Right lobe of liver (tissue), 4 donors: ENCODE measurements around the gene TACSTD2.

Source experiments
- CTCF ChIP-seq, 4 donors: fragments of 200-600 bp in 3 of 4; fragments of 450-650 bp in 1 of 4; IDR thresholded peaks; one replicate each; pipeline versions ENCODE4 v1.5.1 to v1.8.0; 2016 to 2022; ENCODE audit warnings: antibody characterized with exemption in 4 of 4, mild to moderate bottlenecking in 2 of 4
- POLR2A ChIP-seq: fragments of 450-650 bp; IDR thresholded peaks from one replicate; pipeline ENCODE4 v1.6.1; 2017; ENCODE audit warnings: antibody characterized with exemption, mild to moderate bottlenecking
- donor health status: DM: no; HTN: no; CAD: no.
- donor health status: DM: no; HTN: no; CAD: no.
- donor health status: DM: no; HTN: yes; CAD: no.

DNA sequence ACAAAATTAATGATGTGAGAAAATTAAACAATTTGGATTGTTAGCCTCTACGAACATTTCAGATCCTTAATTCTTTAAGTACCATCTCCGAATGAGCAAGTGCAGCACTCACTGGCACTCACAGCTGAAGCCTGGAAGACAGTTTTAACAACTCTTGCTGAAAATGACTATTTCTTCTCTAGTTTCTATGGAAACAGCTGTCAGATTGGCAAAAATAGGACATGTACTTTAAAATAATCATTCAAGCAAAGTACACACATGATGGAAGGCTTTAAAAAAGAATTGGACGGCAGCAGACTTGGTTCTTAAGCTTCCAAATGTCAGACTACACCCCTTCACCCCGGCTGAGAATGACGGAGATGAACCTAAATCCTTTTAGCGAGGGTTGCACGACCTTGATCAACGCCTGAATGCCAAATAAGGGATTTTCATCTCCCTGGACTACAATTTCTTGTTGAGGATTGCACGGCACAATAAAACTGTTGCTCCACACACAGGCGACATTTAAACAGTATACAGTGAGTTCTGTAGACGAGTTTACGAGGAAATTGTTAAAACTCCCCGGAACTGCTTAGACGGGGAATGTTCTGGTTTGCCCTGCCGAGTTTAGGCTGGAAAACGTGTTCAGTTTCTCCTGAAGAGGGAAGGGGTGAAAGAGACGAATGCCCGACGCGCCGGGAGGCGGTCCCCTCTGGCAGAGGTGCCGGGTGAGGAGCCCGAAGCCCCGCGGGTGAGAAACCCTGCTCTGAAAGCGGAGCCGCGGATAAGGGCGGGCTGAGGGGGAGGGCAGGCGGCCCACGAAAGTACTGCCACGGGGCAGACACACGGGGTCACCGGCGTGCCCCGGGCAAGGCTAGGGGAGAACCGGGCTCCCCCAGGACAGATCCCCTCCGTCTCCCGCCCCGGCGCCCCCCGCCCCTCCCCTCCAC, 31.2 kb downstream of the TACSTD2 start:
- TF ChIP-seq CTCF (IDR thresholded peaks at IDR 0.05) (no peak), POLR2A (no peak)
